Measurements from ENCODE around the gene PDPN. TPM values are rescaled to one million over a fixed set of nuclear protein-coding genes. Genes with fewer than 3 reads are reported as not detected.

PDPN gene
- total RNA-seq (under 1 TPM in 3 of 7 donors, not detected in 4; 0.19 to 0.49 (median 0.44) TPM), polyA plus RNA-seq (1 to 10 TPM in 1 of 3 donors, under 1 TPM in 2; 0.09 to 1.9 (median 0.32) TPM)
- long read RNA-seq, donor 1, partial matches to known transcripts, result 0 of 2 reads
- long read RNA-seq, donor 1, other reads (novel, unspliced or antisense), result 0 of 2 reads
- long read RNA-seq, donor 2, partial matches to known transcripts, result 0 of 2 reads
- long read RNA-seq, donor 2, other reads (novel, unspliced or antisense), result 0 of 2 reads

GRCh38 chr1:13583595-13583965, at the start of gene PDPN:
PDPN (plus strand) TSS chr1:13583832; CDS start chr1:13584034, 202 bp downstream.
- TF ChIP-seq POLR2A (IDR thresholded peaks at IDR 0.05) (no peak), CTCF (IDR thresholded peaks at IDR 0.05 in 8 of 11, conservative IDR thresholded peaks at IDR 0.05 in 3 of 11) (no peak), POLR2AphosphoS5 (IDR thresholded peaks at IDR 0.05) (no peak)
- no peaks in the 10 kb centered on the region for H3K9me3 ChIP-seq
- 1 to 5% (median 4%) methylated on average over 20 to 29 of the region's 29 CpGs for whole genome bisulfite sequencing, 5 donors
- DNase-seq, result no peak
- H3K4me3 ChIP-seq, result peak within 1 kb of the TSS in 1 of 8 donors; percentile 6
- H3K27ac ChIP-seq, result no peak within 1 kb of the TSS
- H3K36me3 ChIP-seq, result no peaks in the 10 kb centered on the region
- H3K27me3 ChIP-seq (replicated peaks in 1 of 7), result peaks cover 0 to 97% (median 51%) of the 10 kb centered on the region in 7 donors
- intact Hi-C loops (cut with DNase I; ENCODE audit: low total_unique reads), result no loop called here
- H3K4me1 ChIP-seq, result peaks cover 0 to 10% (median 0%) of the 10 kb centered on the region in 6 donors

- H3K4me3 ChIP-seq, result no peak overlapping the region
- no peaks in the 10 kb centered on the region for H3K4me1 ChIP-seq
- DNase-seq, result no peak
- intact Hi-C loops (cut with DNase I; ENCODE audit: low total_unique reads), result no loop called here
- H3K27ac ChIP-seq, result no peak overlapping the region
- 85 to 92% (median 86%) methylated on average over 6 of the region's 6 CpGs for WGBS, 5 donors
- peaks cover 0 to 31% (median 0%) of the 10 kb centered on the region in 7 donors for H3K27me3 ChIP-seq (replicated peaks in 1 of 7)
- no peaks in the 10 kb centered on the region for H3K36me3 ChIP-seq
- H3K9me3 ChIP-seq, result no peaks in the 10 kb centered on the region
- TF ChIP-seq CTCF (IDR thresholded peaks at IDR 0.05 in 8 of 11, conservative IDR thresholded peaks at IDR 0.05 in 3 of 11) (no peak), POLR2AphosphoS5 (IDR thresholded peaks at IDR 0.05) (no peak), POLR2A (IDR thresholded peaks at IDR 0.05) (no peak)
These were observed 48.4 kb upstream of the PDPN start for GRCh38 chr1:13535227-13535626.

GRCh38 chr1:13536571-13536970, 47.1 kb upstream of the PDPN start:
- TF ChIP-seq POLR2A (IDR thresholded peaks at IDR 0.05), result no peak
- TF ChIP-seq POLR2AphosphoS5 (IDR thresholded peaks at IDR 0.05), result no peak
- no peak for TF ChIP-seq CTCF (IDR thresholded peaks at IDR 0.05 in 8 of 11, conservative IDR thresholded peaks at IDR 0.05 in 3 of 11)
- no peak overlapping the region for H3K4me3 ChIP-seq
- H3K9me3 ChIP-seq, result no peaks in the 10 kb centered on the region
- peaks cover 0 to 30% (median 0%) of the 10 kb centered on the region in 7 donors for H3K27me3 ChIP-seq (replicated peaks in 1 of 7)
- 74 to 89% (median 79%) methylated on average over 4 of the region's 4 CpGs for WGBS, 5 donors
- intact Hi-C loops (cut with DNase I; ENCODE audit: low total_unique reads), result no loop called here
- H3K36me3 ChIP-seq, result no peaks in the 10 kb centered on the region
- H3K27ac ChIP-seq, result no peak overlapping the region
- DNase-seq, result no peak
- no peaks in the 10 kb centered on the region for H3K4me1 ChIP-seq

- no peaks in the 10 kb centered on the region for H3K4me1 ChIP-seq
- 80 to 87% (median 86%) methylated on average over 2 of the region's 2 CpGs for WGBS, 5 donors
- intact Hi-C loops (cut with DNase I; ENCODE audit: low total_unique reads), result no loop called here
- H3K36me3 ChIP-seq, result no peaks in the 10 kb centered on the region
- DNase-seq, result no peak
- no peak for TF ChIP-seq POLR2A (IDR thresholded peaks at IDR 0.05)
- TF ChIP-seq POLR2AphosphoS5 (IDR thresholded peaks at IDR 0.05), result no peak
- TF ChIP-seq CTCF (IDR thresholded peaks at IDR 0.05 in 8 of 11, conservative IDR thresholded peaks at IDR 0.05 in 3 of 11), result no peak
- H3K27me3 ChIP-seq (replicated peaks in 1 of 7), result peaks cover 0 to 30% (median 0%) of the 10 kb centered on the region in 7 donors
- no peaks in the 10 kb centered on the region for H3K9me3 ChIP-seq
- H3K27ac ChIP-seq, result no peak overlapping the region
- H3K4me3 ChIP-seq, result no peak overlapping the region
These were observed 44.8 kb upstream of the PDPN start for GRCh38 chr1:13538832-13539231.
